ENCODE results near the gene OR10AG1.

- no peak for TF ChIP-seq RAD21 (IDR thresholded peaks at IDR 0.05 in 1 of 2, conservative IDR thresholded peaks at IDR 0.05 in 1 of 2; ENCODE audit: low read depth in 2 of 2, low read length in 2 of 2)
- TF ChIP-seq, protein P1, sequence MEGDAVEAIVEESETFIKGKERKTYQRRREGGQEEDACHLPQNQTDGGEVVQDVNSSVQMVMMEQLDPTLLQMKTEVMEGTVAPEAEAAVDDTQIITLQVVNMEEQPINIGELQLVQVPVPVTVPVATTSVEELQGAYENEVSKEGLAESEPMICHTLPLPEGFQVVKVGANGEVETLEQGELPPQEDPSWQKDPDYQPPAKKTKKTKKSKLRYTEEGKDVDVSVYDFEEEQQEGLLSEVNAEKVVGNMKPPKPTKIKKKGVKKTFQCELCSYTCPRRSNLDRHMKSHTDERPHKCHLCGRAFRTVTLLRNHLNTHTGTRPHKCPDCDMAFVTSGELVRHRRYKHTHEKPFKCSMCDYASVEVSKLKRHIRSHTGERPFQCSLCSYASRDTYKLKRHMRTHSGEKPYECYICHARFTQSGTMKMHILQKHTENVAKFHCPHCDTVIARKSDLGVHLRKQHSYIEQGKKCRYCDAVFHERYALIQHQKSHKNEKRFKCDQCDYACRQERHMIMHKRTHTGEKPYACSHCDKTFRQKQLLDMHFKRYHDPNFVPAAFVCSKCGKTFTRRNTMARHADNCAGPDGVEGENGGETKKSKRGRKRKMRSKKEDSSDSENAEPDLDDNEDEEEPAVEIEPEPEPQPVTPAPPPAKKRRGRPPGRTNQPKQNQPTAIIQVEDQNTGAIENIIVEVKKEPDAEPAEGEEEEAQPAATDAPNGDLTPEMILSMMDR (IDR thresholded peaks at IDR 0.05; ENCODE audit: control extremely low read depth in 1 of 3, insufficient read depth in 1 of 3, low read depth in 1 of 3, low read length in 3 of 3) = no peak
- TF ChIP-seq POLR2A (IDR thresholded peaks at IDR 0.05; ENCODE audit: control extremely low read depth in 1 of 2, low read depth in 2 of 2, low read length in 2 of 2) = no peak
- TF ChIP-seq TAF1 (IDR thresholded peaks at IDR 0.05; ENCODE audit: low read depth, low read length) = no peak
- TF ChIP-seq RNF2 (IDR thresholded peaks at IDR 0.05; ENCODE audit: borderline replicate concordance, low read depth, low read length, missing control alignments, poor library complexity, severe bottlenecking) = no peak
- no peak for TF ChIP-seq KDM1A (IDR thresholded peaks at IDR 0.05; ENCODE audit: borderline replicate concordance, low read length)
- TF ChIP-seq SIRT6 (IDR thresholded peaks at IDR 0.05; ENCODE audit: low read length) = no peak
- no peak for TF ChIP-seq POLR2AphosphoS5 (IDR thresholded peaks at IDR 0.05; ENCODE audit: low read depth, low read length)
Observed at GRCh38 chr11:55920537-55920936, 49.2 kb downstream of the OR10AG1 start.

Data from H1 (cell line).